ENCODE results near the gene ZFP64.

- TF ChIP-seq CTCF (IDR thresholded peaks at IDR 0.05) (no peak), POLR2A (IDR thresholded peaks at IDR 0.05) (no peak)
These were observed 30.9 kb downstream of the ZFP64 start for GRCh38 chr20:52160621-52161204.
